ENCODE data around the gene NGEF.

Gene NGEF

GRCh38 chr2:232866104-232866503, 147.0 kb downstream of the NGEF start:
- no peak for TF ChIP-seq EZH2 (IDR thresholded peaks at IDR 0.05; ENCODE audit: borderline replicate concordance, low read depth, low read length, severe bottlenecking)
- no peak for TF ChIP-seq CTCF (IDR thresholded peaks at IDR 0.05; ENCODE audit: borderline replicate concordance, extremely low read depth, low read length, poor library complexity, severe bottlenecking)
- H3K9me3 ChIP-seq (ENCODE audit: insufficient read depth, low read length, severe bottlenecking) = no peaks in the 10 kb centered on the region

GRCh38 chr2:232865165-232865564, 147.9 kb downstream of the NGEF start:
- Histone ChIP-seq H3K9me3 (ENCODE audit: insufficient read depth, low read length, severe bottlenecking) (no peaks in the 10 kb centered on the region), H4K20me1 (ENCODE audit: insufficient read depth, low read length) (no peaks in the 10 kb centered on the region), H3K79me2 (ENCODE audit: insufficient read depth, low read length) (no peaks in the 10 kb centered on the region), H3K4me1 (ENCODE audit: insufficient read depth, low read length) (no peaks in the 10 kb centered on the region), H3K27ac (ENCODE audit: low read length) (no peak overlapping the region), H3K27me3 (ENCODE audit: insufficient read depth, low read length, poor library complexity) (no peaks in the 10 kb centered on the region), H3K4me2 (ENCODE audit: insufficient read depth, low read length) (no peak overlapping the region), H3K36me3 (ENCODE audit: insufficient read depth, low read length) (no peaks in the 10 kb centered on the region), H2AFZ (ENCODE audit: low read depth, low read length) (no peak overlapping the region), H3K9ac (ENCODE audit: low read depth, low read length) (no peak overlapping the region), H3K4me3 (ENCODE audit: low read depth in 1 of 2, low read length in 2 of 2) (no peak overlapping the region)
- no peak for ATAC-seq (ENCODE audit: insufficient read depth, low read depth)
- TF ChIP-seq EZH2 (IDR thresholded peaks at IDR 0.05; ENCODE audit: borderline replicate concordance, low read depth, low read length, severe bottlenecking) (no peak), CTCF (IDR thresholded peaks at IDR 0.05; ENCODE audit: borderline replicate concordance, extremely low read depth, low read length, poor library complexity, severe bottlenecking) (no peak)
- no peak for DNase-seq

More at GRCh38 chr2:232866104-232866503, 147.0 kb downstream of the NGEF start:
- H3K4me3 ChIP-seq (ENCODE audit: low read depth in 1 of 2, low read length in 2 of 2) = no peak overlapping the region
- no peaks in the 10 kb centered on the region for H3K36me3 ChIP-seq (ENCODE audit: insufficient read depth, low read length)
- no peak overlapping the region for H3K9ac ChIP-seq (ENCODE audit: low read depth, low read length)
- no peaks in the 10 kb centered on the region for H3K27me3 ChIP-seq (ENCODE audit: insufficient read depth, low read length, poor library complexity)
- H3K4me2 ChIP-seq (ENCODE audit: insufficient read depth, low read length) = no peak overlapping the region
- H3K4me1 ChIP-seq (ENCODE audit: insufficient read depth, low read length) = no peaks in the 10 kb centered on the region
- no peaks in the 10 kb centered on the region for H3K79me2 ChIP-seq (ENCODE audit: insufficient read depth, low read length)
- DNase-seq (no peak), ATAC-seq (ENCODE audit: insufficient read depth, low read depth) (no peak)
- H4K20me1 ChIP-seq (ENCODE audit: insufficient read depth, low read length) = no peaks in the 10 kb centered on the region
- H3K27ac ChIP-seq (ENCODE audit: low read length) = no peak overlapping the region
- no peak overlapping the region for H2AFZ ChIP-seq (ENCODE audit: low read depth, low read length)

GRCh38 chr2:232863996-232864395, 149.1 kb downstream of the NGEF start:
- no peak for TF ChIP-seq CTCF (IDR thresholded peaks at IDR 0.05; ENCODE audit: borderline replicate concordance, extremely low read depth, low read length, poor library complexity, severe bottlenecking)
- no peak for TF ChIP-seq EZH2 (IDR thresholded peaks at IDR 0.05; ENCODE audit: borderline replicate concordance, low read depth, low read length, severe bottlenecking)

GRCh38 chr2:232861353-232861752, 151.7 kb downstream of the NGEF start:
- TF ChIP-seq EZH2 (IDR thresholded peaks at IDR 0.05; ENCODE audit: borderline replicate concordance, low read depth, low read length, severe bottlenecking) (no peak), CTCF (IDR thresholded peaks at IDR 0.05; ENCODE audit: borderline replicate concordance, extremely low read depth, low read length, poor library complexity, severe bottlenecking) (no peak)
- Histone ChIP-seq H3K79me2 (ENCODE audit: insufficient read depth, low read length) (no peaks in the 10 kb centered on the region), H3K9ac (ENCODE audit: low read depth, low read length) (no peak overlapping the region), H3K36me3 (ENCODE audit: insufficient read depth, low read length) (peaks cover 35% of the 10 kb centered on the region), H3K9me3 (ENCODE audit: insufficient read depth, low read length, severe bottlenecking) (no peaks in the 10 kb centered on the region), H2AFZ (ENCODE audit: low read depth, low read length) (no peak overlapping the region), H3K4me2 (ENCODE audit: insufficient read depth, low read length) (no peak overlapping the region), H3K4me1 (ENCODE audit: insufficient read depth, low read length) (no peaks in the 10 kb centered on the region), H4K20me1 (ENCODE audit: insufficient read depth, low read length) (no peaks in the 10 kb centered on the region), H3K27ac (ENCODE audit: low read length) (no peak overlapping the region), H3K27me3 (ENCODE audit: insufficient read depth, low read length, poor library complexity) (no peaks in the 10 kb centered on the region), H3K4me3 (ENCODE audit: low read depth in 1 of 2, low read length in 2 of 2) (no peak overlapping the region)
- DNase-seq = no peak
- no peak for ATAC-seq (ENCODE audit: insufficient read depth, low read depth)

More at GRCh38 chr2:232863996-232864395, 149.1 kb downstream of the NGEF start:
- no peaks in the 10 kb centered on the region for H4K20me1 ChIP-seq (ENCODE audit: insufficient read depth, low read length)
- no peaks in the 10 kb centered on the region for H3K79me2 ChIP-seq (ENCODE audit: insufficient read depth, low read length)
- no peak for DNase-seq
- ATAC-seq (ENCODE audit: insufficient read depth, low read depth) = no peak
- H3K4me1 ChIP-seq (ENCODE audit: insufficient read depth, low read length) = no peaks in the 10 kb centered on the region
- H3K36me3 ChIP-seq (ENCODE audit: insufficient read depth, low read length) = peaks cover 9% of the 10 kb centered on the region; the same call in 1 of the 2 replicates
- no peak overlapping the region for H3K4me3 ChIP-seq (ENCODE audit: low read depth in 1 of 2, low read length in 2 of 2)
- no peak overlapping the region for H3K9ac ChIP-seq (ENCODE audit: low read depth, low read length)
- H3K9me3 ChIP-seq (ENCODE audit: insufficient read depth, low read length, severe bottlenecking) = no peaks in the 10 kb centered on the region
- H2AFZ ChIP-seq (ENCODE audit: low read depth, low read length) = no peak overlapping the region
- H3K27ac ChIP-seq (ENCODE audit: low read length) = no peak overlapping the region
- no peak overlapping the region for H3K4me2 ChIP-seq (ENCODE audit: insufficient read depth, low read length)
- H3K27me3 ChIP-seq (ENCODE audit: insufficient read depth, low read length, poor library complexity) = no peaks in the 10 kb centered on the region
